Testis (tissue), 2 donors: ENCODE measurements around the gene REC114.

Experiments used
- POLR2A ChIP-seq: fragments of 450-650 bp; IDR thresholded peaks from one replicate; pipeline ENCODE4 v1.6.1; 2017; ENCODE audit warnings: antibody characterized with exemption, mild to moderate bottlenecking, moderate library complexity
- TF ChIP-seq, protein P1 (sequence below), 3 experiments: fragments of 450-650 bp in 2 of 3; fragments of 200-600 bp in 1 of 3; sonication (generic) in 1 of 3; IDR thresholded peaks; one replicate each; pipeline ENCODE4 v1.5.1; 2016 to 2019; ENCODE audit warnings: antibody characterized with exemption in 3 of 3, mild to moderate bottlenecking in 2 of 3, moderate library complexity in 1 of 3

DNA sequence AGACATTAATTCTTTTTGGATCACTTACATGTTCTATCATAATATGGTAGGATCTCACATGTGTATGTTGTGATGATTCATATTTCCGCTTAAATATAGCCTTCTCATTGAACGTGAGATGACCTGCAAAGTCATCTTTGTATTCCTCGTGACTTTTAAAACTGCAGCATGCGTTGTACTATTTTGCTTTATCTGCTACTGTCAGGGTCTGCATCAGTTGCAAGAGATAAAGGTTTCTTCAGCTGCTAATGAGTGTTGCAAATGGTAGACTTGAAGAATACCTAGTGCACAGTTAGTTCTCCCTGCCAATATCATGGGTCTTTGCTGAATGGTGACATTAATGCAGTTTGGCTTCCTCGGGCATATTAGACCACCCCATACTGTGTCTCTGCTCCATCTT, 31.8 kb downstream of the REC114 start:
- TF ChIP-seq, protein P1, sequence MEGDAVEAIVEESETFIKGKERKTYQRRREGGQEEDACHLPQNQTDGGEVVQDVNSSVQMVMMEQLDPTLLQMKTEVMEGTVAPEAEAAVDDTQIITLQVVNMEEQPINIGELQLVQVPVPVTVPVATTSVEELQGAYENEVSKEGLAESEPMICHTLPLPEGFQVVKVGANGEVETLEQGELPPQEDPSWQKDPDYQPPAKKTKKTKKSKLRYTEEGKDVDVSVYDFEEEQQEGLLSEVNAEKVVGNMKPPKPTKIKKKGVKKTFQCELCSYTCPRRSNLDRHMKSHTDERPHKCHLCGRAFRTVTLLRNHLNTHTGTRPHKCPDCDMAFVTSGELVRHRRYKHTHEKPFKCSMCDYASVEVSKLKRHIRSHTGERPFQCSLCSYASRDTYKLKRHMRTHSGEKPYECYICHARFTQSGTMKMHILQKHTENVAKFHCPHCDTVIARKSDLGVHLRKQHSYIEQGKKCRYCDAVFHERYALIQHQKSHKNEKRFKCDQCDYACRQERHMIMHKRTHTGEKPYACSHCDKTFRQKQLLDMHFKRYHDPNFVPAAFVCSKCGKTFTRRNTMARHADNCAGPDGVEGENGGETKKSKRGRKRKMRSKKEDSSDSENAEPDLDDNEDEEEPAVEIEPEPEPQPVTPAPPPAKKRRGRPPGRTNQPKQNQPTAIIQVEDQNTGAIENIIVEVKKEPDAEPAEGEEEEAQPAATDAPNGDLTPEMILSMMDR (IDR thresholded peaks at IDR 0.05) = no peak
- no peak for TF ChIP-seq POLR2A
